ENCODE data around the gene AP1M2.

DNA sequence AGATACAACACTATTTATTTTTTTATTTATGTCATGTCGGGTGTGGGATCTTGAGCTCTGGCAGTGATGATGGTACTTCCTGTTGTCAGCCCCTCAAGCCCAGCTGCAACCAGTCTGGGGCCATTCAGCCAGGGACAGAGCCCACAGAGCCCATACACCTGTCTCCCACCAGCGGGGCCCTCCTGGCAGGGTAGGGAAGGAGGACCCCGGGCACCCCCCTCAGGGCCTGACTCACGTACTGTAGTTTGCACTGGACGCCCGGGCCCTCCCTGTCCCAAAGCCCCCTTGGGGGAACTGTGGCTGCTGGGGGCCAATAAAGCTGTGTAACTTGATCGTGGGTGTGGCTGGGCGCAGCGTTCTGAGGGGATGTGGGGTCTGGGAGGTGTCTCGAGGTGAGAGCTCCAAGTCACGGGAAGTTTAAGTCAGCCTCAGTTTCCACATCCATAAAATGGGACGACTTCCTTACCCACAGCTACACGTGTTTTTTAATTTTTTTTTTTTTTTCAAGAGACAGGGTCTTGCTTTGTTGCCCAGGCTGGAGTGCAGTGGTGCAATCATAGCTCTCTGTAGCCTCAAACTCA lies 33.9 kb downstream of the AP1M2 start:
- TF ChIP-seq POLR2A (IDR thresholded peaks at IDR 0.05) (no peak), POLR2AphosphoS5 (IDR thresholded peaks at IDR 0.05) (no peak)
- TF ChIP-seq, protein P1, sequence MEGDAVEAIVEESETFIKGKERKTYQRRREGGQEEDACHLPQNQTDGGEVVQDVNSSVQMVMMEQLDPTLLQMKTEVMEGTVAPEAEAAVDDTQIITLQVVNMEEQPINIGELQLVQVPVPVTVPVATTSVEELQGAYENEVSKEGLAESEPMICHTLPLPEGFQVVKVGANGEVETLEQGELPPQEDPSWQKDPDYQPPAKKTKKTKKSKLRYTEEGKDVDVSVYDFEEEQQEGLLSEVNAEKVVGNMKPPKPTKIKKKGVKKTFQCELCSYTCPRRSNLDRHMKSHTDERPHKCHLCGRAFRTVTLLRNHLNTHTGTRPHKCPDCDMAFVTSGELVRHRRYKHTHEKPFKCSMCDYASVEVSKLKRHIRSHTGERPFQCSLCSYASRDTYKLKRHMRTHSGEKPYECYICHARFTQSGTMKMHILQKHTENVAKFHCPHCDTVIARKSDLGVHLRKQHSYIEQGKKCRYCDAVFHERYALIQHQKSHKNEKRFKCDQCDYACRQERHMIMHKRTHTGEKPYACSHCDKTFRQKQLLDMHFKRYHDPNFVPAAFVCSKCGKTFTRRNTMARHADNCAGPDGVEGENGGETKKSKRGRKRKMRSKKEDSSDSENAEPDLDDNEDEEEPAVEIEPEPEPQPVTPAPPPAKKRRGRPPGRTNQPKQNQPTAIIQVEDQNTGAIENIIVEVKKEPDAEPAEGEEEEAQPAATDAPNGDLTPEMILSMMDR (IDR thresholded peaks at IDR 0.05), result no peak

Data from prostate gland (tissue), 2 donors.